Glomerular endothelial cell (primary cell): ENCODE data around the gene RAD21L1. TPM values are rescaled to one million over a fixed set of nuclear protein-coding genes. Genes with fewer than 3 reads are reported as not detected.

Source experiments
- DNase-seq: peaks from one replicate; pipeline ENCODE4 v3.0.0-alpha.2; 2011; ENCODE audit warnings: low read depth, low spot score; ENCODE audit errors: extremely low read depth
- total RNA-seq: library from RNA; depleted of rRNA; stranded (reverse); fragments of >200 nt; gene quantifications from 2 replicates; pipeline ENCODE4 v1.2.3, GENCODE V29; 2015

The RAD21L1 gene
- total RNA-seq, 1 donor from 2014 or later: not detected

- no peak for DNase-seq
These were observed 43.4 kb downstream of the RAD21L1 start for GRCh38 chr20:1269235-1269634.

- no peak for DNase-seq
These were observed 44.0 kb downstream of the RAD21L1 start for GRCh38 chr20:1269850-1270249.

- no peak for DNase-seq
These were observed 46.7 kb downstream of the RAD21L1 start for GRCh38 chr20:1272368-1273100.

- no peak for DNase-seq
These were observed 47.5 kb downstream of the RAD21L1 start for GRCh38 chr20:1273366-1273765.

- DNase-seq: no peak
These were observed 48.9 kb downstream of the RAD21L1 start for GRCh38 chr20:1274485-1275311.

GRCh38 chr20:1275919-1276318, 50.1 kb downstream of the RAD21L1 start:
- DNase-seq: no peak

- no peak for DNase-seq
These were observed 51.9 kb downstream of the RAD21L1 start for GRCh38 chr20:1277529-1278322.

GRCh38 chr20:1278993-1279392, 53.1 kb downstream of the RAD21L1 start:
- no peak for DNase-seq

GRCh38 chr20:1280195-1281102, 54.6 kb downstream of the RAD21L1 start:
- DNase-seq: no peak

GRCh38 chr20:1281279-1282057, 55.6 kb downstream of the RAD21L1 start:
- no peak for DNase-seq

GRCh38 chr20:1282966-1283365, 57.1 kb downstream of the RAD21L1 start:
- DNase-seq: no peak

- no peak for DNase-seq
These were observed 58.0 kb downstream of the RAD21L1 start for GRCh38 chr20:1283522-1284510.

- no peak for DNase-seq
These were observed 60.6 kb downstream of the RAD21L1 start for GRCh38 chr20:1286267-1287024.

GRCh38 chr20:1287306-1287705, 61.5 kb downstream of the RAD21L1 start:
- DNase-seq: no peak

GRCh38 chr20:1287787-1288569, 62.1 kb downstream of the RAD21L1 start:
- no peak for DNase-seq

- DNase-seq: peak; percentile 25
These were observed 65.4 kb downstream of the RAD21L1 start for GRCh38 chr20:1291191-1291741.
